NCI-H82 (cell line): ENCODE data around the gene LAMA2.
A peak's percentile ranks its signal among the peaks of the same experiment; 100 is the strongest.

Experiments used
- DNase-seq: peaks from one replicate; lab custom pipeline; 2025; lab: John Stamatoyannopoulos, UW

Gene LAMA2

DNA sequence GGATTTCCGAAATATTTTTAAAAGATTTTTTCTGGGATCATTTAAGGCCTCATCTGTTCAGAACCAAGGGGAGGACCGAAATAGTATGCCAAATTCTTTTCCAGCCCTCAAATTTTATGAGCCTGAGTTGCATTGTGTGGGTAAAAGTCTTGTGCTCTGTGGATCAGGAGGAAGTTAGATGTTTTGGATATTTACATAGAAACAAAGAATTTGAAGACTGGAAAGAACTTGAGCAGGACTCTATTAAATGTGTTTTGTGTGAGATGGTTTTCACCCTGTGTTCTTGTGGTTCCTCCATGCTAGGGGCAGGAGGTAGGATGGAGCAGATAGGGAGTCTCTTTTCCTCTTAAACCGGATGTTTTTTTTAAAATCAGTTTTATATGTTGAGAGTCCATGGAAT, 329.1 kb downstream of the LAMA2 start:
- no peak for DNase-seq

DNA sequence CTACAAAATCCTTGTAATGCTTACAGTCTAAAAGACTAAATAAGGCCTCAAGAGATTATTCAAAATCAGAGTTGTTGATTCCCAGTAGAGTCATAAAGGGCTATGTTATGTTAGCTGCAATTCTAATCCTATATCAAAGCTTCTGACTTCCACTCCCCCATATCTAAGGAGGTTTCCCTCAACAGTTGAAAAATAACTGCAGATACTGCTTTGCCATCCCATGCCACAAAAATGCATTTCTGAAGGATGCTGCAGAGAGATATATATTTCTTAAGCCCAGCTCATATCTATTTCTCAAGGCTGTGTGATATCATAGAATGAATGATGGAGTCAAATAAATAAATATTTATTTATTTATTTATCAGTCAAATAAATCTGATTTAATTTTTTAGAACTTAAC, 332.3 kb downstream of the LAMA2 start:
- no peak for DNase-seq

DNA sequence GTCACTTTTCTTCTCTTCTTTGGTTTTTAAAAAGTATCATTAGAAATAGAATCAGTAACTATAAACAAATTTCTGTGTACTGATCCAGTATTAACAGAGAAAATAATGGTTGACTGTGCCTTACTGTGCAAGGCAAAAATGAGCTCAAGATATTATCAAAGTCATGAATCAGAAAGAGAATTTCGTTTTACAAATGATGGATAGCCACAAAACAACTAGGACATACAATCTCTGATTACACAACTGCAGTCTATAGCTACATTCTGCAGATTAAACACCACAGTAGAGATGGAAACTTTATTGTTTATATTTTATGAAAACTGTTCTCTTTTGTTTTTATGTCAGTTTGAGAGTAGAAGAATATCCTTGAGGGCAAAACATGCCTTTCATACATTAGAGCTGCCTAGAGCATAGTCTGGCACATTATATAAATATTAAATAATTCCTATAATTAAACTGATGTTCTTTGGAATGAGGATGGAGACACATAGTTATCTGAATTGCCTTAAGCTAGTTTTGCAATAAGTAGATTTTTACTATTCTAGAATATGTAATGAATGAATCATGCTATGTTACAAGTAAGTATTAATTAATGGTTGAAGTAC, 333.1 kb downstream of the LAMA2 start:
- DNase-seq: no peak

DNA sequence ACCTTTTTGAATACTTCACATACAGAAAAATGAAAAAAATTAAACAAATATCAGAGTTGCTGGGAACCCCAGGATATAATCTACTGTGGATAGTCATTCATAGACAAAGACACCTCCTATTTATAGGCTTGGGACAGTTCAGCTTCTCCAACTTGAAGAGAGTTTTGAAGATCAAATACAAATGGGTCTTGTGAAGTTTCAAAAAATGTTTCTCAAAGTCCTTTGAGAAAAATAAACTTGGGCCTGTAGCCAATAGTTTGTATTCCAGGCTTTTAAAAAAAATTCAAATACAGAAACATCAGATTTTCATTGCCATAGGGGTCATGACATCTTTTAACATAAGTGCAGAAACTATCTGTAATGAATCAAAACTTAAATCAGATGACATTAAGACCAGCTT, 334.8 kb downstream of the LAMA2 start:
- no peak for DNase-seq

DNA sequence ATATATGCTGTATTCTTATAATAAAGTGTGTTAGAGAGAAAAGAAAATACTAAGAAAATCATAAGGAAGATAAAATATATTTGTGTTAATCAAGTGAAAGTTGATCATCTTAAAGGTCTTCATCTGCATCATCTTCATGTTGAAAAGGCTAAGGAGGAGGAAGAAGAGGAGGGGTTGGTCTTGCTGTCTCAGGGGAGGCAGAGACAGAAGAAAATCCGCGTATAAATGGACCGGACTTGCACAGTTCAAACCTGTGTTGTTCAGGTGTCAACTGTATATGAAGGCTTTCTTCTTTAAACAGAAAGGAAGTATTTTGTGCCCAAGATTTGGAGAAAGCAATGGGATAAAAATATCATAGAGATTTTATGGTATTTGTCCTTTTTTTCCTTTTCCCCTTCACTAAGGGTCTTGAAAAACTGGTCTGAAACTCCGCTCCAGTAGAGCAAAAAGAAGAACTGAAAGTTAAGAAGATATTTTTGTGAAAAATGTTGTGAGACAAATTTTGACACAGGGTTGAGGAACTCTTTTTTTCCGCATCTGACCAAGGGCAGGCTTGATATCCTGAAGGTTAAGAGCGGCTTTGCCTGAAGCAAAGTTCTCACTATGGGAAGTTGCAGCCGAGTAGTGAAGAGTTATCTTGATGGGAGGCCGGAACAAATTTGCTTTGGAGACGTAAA, 350.7 kb downstream of the LAMA2 start:
- no peak for DNase-seq

DNA sequence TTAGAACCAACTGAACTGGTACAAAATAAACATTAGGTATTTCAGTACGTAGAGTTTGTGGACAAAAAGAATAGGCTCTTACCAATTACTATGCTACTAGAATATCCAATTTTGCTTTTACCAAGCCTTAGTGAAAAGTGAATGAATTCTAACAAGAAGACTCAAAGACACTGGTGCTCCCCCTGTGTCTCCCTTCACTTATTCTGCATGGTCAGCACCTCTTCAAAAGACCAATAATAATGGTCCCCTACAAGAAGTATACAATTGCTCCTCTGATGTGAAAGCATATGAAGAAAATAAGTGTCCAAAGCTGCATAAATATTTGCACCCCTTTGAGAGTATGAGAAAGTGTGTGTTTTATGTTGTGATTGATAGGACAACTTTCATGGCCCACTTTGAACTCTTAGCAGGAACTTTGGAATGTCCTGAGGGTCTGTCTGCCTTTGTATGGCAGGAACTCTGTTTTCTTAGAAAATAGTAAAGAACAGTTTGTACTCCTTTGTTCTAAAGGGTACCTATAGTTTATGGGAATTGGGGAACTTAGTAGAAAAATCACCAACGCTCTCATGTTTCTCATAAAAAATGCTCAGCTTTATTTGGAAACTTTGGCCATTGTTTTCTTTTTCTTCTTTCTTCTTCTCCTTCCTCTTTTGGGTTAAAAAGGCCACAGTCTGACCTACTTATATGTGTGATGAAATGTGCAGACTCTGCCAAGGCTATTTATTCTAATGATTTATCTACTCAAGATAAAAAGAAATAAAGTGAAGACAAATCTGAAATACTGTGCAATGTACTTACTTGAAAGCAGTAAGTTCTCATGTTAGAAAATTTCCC, 352.4 kb downstream of the LAMA2 start:
- DNase-seq: no peak

DNA sequence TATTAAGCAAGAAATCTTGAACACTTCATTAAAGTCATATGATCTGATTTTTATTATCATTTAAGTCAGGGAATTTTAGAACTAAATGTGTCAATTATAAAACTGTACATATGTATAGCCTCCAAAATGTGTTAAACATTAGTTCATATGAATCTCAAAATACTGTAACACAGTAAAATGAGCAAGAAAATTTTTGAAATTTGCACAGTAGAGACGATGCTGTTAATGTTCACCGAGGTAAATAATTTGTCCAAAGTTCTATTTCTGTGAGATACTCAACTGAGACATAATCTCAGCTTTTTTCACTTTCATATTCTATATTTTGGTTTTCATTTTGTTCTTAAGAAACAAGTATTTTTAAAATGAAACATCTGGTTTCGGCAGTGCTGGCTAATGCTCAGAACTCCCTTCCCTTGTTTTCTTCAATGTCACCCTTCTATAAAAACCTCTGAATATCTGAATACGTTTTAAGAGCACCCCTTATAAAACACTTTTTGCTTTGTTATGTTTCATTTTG, 353.1 kb downstream of the LAMA2 start:
- no peak for DNase-seq

DNA sequence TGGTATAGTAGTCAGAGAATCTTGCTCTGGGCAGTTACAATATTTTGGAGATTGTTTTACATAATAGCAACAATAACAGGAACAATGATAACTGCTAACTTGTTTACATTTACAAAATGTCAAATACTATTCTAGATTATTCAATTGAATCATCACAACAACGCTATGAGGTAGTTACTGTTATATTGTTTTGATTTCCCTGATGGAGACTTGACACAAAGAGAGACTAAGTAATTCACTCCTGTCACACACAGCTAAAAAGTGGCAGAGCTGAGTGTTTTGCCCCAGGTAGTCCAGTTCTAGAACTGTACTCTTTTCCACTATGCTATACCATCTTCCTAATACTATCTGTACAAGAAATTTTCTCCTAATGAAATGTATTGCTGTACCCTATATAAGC, 356.1 kb downstream of the LAMA2 start:
- no peak for DNase-seq

DNA sequence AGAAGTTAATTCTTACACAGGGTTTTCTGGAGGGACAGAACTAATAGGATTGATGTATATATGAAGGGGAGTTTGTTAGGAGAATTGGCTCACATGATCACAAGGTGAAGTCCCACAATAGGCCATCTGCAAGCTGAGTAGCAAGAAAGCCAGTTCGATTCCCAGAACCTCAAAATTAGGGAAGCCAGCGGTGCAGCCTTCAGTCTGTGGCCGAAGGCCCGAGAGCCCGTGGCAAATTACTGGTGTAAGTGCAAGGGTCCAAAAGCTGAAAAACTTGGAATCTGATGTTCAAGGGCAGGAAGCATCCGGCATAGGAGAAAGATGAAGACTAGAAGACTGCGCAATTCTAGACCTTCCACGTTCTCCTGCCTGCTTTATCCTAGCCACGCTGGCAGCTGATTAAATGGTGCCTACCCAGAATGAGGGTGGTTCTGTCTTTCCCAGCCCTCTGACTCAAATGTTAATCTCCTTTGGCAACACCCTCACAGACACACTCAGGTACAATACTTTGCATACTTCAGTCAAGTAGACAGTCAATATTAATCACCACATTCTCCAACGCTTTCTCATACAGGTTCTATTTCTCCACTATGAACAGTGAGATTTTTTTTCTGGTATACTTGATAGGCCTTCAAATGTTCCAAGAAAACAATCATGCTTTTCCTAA, 357.0 kb downstream of the LAMA2 start:
- DNase-seq: no peak

DNA sequence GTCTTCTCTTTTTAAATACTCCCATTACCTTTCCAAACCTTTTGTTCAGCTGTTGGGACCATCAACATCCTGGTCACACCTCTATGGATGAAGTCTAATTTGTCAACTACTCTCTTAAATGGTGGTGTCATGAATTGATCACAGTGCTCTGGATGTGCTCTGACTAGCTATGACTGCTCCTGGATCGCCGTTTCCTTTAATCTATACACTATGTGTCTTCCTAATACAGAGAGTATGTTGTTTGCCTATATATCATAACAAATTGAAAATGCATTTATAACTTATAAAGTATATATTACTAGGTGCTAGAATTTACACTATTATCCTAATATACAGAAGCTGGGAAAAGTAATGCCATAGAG, 357.5 kb downstream of the LAMA2 start:
- no peak for DNase-seq

DNA sequence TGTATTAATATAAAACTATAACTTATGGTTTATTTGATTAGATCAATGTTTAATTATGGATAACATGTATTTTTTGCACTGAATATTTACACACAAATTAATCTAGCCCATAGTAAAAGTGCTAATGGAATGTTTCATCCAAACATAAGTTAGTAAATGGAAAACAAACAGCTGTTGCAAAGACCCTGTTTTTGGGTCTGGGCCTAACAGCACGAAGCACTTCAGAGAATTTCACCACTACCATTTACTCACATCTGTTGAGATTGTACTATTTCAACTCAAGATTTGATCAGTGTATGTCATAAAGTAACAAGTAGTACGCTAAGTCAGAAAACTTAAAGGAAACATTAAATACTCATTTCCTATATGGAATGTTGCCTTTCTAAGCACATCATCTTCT, 359.6 kb downstream of the LAMA2 start:
- no peak for DNase-seq

DNA sequence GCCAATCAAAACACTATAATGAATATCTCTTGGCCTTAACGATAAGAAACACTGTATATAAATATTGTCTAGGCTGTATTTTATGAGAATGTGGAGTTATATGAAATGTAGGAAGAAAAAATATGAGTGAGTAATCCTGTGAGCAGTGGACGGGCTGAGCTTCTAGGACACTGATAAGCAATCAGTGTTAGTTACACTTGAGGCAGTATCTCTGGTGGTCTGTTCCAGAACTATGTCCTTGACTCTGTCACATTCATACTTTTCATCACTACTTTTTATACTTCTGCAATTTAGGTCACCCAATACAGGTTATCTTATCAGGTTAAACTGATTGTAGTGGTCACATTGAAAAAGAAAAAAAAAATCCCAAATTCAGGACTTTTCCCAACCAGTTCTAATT, 360.4 kb downstream of the LAMA2 start:
- DNase-seq: no peak

DNA sequence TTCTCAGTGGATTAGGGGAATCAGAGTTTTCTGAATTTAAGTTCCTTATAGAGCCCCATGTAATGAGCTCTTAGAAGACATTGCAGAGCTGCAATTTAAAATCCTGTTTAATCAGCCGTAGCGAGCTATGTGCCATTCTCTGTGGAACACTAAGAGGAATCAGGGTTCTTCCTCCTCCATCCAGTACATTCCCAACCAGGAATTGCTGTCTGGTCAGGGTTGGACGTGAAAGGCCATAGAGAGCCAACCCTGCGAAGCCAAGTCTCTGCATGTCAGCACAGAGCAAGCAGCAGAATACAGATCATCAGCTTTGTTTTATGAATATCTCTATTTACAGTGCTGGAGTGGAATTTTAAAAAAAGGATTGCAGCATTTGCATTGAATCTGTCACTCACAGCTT, 366.0 kb downstream of the LAMA2 start:
- peak; percentile 21 for DNase-seq

DNA sequence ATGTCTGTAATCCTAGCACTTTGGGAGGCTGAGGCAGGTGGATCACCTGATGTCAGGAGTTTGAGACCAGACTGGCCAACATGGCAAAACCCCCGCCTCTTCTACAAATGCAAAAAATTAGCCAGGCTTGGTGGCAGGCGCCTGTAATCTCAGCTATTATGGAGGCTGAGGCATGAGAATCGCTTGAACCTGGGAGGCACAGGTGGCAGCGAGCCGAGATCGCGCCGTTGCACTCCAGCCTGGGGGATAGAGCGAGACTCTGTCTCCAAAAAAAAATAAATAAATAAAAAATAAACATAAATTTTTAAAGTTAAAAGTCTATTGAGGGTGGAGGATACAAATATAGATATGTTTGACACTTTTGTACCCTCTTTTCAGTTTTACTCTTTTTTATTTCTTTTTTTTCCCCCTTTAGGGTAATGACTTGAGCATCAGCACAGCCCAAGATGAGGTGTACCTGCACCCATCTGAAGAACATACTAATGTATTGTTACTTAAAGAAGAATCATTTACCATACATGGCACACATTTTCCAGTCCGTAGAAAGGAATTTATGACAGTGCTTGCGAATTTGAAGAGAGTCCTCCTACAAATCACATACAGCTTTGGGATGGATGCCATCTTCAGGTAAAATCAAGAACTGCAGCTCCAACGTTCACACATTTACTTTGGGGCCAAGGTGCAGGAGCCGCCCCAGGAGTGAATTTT, 368.9 kb downstream of the LAMA2 start:
- DNase-seq: peak; percentile 83

DNA sequence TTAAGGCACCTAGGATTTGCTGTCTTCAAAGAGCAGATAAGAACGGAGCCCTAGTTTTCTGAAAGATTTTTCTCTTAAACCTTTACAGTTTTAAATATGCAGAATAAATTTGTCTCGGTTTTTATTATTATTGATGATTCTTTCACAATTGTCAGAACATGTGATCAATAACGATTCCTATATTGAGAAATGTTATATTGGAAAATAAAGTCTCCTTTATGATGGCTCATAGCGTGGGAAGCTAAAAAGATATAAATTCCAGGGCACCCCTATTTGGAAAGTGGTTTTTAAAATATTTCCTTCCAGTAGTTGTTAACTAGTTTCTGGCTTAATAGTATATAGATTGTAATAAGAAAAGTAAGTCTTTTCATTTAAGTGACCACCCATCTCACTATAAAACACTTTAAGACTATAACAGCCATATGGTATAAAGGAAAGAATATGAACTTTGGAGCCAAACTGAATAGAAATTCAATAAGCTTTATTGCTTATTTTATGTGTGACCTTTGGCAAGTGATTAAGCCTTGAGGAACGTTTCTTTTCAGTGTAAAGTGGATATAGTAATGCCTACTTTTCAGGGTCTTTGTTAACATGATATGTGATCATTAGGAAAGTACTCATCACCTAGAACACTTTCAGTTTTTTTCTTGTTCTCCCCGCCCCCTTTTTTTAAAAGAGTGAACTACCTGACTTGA, 369.6 kb downstream of the LAMA2 start:
- no peak for DNase-seq

DNA sequence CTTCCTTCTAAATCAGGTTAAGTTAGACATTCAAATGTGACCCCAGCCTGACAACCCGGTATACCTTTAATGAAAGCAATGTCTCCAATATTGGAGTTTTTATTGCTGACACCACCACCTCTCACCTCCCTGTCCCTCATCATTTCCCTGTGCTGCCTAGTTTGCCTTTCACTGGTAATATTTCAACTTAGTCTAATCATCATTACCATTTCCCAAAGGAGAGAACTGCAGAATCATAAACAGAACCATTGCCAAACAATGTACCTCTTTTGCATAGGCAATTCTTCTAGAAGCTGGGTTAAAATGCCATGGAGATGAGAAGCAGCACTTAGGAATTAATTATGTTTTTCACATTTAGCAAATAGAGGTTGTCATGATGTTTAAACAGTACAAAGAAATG, 370.3 kb downstream of the LAMA2 start:
- DNase-seq: no peak

DNA sequence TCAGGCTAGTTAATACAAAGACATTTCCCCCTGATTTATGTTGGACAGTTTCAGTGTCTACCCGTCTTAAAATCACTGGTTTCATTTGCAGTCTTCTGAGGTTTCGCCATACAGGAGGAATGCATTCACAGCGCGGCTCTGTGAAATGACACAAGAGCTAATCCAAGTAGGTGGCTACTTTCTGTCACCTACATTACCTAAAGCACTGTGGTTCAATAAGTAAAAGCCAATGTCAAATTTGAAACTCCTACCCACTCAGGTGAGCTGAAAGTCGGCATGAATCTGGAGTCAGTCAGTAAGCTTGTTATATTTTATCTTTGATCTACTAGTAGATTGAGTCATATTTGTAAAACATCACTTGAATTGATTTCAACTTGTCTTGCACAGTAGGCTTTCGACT, 370.8 kb downstream of the LAMA2 start:
- no peak for DNase-seq

DNA sequence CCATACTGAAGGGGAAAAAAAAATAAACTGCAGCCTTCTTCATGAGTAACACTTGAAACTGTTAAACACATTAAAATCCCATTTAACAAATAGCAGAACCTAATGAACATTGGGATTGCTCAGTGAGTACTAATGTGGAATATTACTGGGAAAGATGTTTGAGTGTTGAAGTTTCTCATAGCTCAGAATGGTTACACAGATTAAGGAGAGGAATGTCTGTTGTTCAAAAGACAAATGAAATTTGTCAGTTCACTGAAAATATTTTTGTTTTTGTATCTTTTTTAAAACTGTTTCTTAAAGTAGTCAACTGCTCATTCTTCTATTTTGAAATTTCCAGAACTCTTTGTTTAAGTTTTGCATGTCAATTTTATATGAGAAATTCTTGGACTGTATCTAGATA, 374.3 kb downstream of the LAMA2 start:
- DNase-seq: no peak

DNA sequence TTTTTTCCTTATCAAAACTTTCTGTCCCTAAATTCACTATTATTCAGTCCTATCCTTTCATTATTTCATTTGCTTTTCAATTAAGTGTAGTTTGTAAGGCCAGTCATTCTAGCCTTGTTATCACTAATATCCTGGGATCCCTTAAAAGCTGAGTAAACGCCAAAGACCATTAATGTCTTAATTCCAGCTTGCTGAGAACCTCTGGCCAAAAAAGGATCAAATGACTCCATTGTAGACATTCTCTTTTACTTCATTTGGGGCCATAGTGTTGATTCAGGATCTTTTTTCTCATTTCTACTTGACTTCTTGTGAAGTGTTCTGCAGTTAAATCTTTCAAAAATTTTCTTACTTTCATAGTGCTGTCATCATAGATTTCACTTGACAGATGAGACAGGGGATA, 379.7 kb downstream of the LAMA2 start:
- no peak for DNase-seq

DNA sequence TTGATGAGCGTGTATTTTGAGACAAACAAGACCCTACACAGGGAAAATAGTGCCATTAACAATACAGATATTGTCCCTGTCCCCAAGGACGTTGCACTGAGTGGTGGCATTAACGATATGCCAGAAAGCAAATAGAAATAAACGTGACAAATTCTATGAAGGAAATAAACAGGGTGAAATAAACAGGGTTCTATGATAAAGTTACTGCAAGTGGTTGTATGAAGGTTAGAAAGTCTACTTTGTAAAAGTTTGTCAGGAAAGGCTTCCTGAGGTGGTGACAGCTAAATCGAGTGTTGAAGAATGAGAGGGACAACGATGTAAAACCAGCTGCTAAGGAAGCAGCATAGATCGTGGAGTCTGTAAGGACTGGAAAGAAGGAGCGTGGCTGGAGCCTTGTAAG, 380.2 kb downstream of the LAMA2 start:
- no peak for DNase-seq

DNA sequence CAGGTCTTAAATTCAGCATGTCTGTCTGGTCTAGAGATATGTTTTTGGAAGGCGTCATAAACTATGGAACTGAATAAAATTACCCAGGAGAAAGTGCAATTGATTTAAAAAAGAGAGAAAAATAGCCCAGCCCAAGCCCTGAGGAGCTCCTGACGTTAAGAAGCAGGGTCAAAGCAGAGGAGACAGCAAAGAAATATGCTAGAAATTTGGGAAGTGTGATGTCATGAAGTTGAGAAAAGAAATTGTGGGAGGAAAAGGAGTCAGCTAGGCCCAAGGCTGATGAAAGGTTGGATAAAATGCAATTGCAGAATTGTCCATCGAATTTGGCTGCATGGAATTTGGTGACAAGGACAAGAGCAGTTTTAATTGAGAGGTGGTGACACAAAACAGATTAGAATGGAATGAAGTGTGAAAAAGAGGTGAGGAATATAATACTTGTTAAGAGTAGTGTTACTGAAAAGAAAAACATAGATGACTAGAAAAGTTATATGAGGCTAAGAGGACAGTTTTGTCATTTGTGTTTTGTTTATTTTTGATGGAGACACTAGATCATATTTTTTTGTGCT, 381.6 kb downstream of the LAMA2 start:
- no peak for DNase-seq
